ENCODE measurements around the gene BCAS1.

Gene BCAS1

DNA sequence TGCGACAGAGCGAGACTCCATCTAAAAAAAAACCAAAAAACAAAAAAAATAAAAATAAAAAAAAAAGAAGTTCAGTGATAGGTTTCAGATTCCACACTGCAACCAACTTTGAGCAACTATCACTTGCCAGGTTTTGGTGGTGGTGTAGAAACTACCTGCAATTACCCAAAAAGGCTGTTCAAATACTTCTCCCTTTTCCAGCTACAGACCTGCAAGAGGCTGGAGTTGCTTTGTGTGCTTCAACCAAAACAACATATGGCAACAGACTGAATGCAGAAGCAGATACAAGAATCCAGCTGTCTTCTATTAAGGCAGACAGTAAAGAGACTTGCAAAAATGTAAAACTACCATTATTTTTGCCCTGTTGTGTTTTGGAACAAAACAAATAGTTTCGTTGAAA, 9.3 kb upstream of the BCAS1 start:
- DNase-seq (ENCODE audit: low read depth): no peak
- no peak overlapping the region for H3K4me3 ChIP-seq (ENCODE audit: low read depth, low read length)
- TF ChIP-seq, protein P1, sequence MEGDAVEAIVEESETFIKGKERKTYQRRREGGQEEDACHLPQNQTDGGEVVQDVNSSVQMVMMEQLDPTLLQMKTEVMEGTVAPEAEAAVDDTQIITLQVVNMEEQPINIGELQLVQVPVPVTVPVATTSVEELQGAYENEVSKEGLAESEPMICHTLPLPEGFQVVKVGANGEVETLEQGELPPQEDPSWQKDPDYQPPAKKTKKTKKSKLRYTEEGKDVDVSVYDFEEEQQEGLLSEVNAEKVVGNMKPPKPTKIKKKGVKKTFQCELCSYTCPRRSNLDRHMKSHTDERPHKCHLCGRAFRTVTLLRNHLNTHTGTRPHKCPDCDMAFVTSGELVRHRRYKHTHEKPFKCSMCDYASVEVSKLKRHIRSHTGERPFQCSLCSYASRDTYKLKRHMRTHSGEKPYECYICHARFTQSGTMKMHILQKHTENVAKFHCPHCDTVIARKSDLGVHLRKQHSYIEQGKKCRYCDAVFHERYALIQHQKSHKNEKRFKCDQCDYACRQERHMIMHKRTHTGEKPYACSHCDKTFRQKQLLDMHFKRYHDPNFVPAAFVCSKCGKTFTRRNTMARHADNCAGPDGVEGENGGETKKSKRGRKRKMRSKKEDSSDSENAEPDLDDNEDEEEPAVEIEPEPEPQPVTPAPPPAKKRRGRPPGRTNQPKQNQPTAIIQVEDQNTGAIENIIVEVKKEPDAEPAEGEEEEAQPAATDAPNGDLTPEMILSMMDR (IDR thresholded peaks at IDR 0.05; ENCODE audit: low read depth, low read length, missing control alignments): no peak

DNA sequence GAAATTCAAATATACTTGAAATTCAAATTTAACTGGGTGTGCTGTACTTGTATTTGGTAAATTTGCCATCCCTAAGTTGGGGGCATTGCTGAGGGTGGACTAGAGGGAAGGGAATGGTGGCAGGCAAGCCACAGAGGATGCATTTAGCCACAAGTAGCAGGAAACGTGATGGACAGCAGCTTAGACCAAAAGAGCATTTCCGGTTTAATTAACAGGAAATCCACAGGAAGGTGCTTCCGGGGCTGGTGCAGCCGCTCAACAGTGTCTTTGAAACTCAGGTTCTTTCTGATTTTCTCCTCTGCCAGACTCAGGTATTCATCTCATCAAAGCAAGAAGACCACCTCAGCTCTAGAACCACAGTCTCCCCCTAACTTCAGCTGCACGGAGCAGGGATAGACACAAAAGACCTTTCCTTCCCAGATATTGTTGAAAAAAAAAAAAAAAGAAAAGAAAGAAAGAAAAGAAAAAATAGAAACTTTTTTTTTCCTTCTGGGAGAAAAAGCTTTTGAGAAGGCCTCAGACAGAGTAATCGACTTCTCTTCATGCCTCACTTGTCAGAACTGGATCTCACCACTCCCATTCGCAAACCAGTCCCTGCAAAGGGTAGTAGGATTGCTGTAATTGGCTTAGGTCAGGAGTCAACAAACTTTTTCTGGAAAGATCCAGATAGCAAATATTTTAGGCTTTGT, 8.0 kb upstream of the BCAS1 start:
- TF ChIP-seq, protein P1 (IDR thresholded peaks at IDR 0.05; ENCODE audit: low read depth, low read length, missing control alignments): no peak
- DNase-seq (ENCODE audit: low read depth): no peak
- no peak overlapping the region for H3K4me3 ChIP-seq (ENCODE audit: low read depth, low read length)

DNA sequence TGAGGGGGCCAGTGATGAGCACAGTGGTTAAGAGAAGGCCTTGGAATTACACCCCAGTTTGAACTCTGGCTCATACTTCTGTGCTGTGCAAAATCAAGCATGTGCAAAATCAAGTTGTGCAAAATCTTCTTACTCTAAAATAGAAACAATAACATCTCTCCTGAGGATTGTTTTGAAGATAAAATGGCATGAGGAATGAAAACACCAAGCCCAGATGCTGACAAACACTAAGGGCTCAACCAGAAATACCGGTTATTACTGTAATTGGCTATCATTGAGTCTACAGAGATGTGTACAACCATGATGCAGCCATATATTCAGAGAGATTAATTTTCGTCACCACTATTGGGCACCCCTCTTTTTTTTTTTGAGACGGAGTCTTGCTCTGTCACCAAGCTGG, 5.9 kb upstream of the BCAS1 start:
- DNase-seq (ENCODE audit: low read depth): no peak
- TF ChIP-seq, protein P1 (IDR thresholded peaks at IDR 0.05; ENCODE audit: low read depth, low read length, missing control alignments): no peak
- H3K4me3 ChIP-seq (ENCODE audit: low read depth, low read length): no peak overlapping the region

DNA sequence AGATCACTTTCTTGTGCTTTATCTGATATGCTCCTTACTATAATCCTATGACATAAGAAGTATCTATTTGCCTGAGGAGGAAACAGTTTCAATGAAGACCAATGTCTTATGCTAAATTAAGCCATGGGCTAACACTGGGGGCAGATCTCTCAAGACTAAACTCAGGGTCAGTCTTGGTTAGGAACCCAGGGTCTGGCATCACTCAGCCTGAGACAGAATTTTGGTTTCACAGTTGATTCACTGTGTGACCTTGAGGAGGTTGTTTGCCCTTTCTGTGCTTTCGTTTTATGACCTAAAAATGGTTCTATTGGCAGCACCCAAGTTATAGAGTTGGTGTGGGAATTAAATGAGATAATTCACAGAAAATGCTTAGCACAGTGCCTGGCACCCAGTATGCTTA, 4.9 kb upstream of the BCAS1 start:
- no peak for DNase-seq (ENCODE audit: low read depth)
- TF ChIP-seq, protein P1 (IDR thresholded peaks at IDR 0.05; ENCODE audit: low read depth, low read length, missing control alignments): no peak
- no peak overlapping the region for H3K4me3 ChIP-seq (ENCODE audit: low read depth, low read length)

DNA sequence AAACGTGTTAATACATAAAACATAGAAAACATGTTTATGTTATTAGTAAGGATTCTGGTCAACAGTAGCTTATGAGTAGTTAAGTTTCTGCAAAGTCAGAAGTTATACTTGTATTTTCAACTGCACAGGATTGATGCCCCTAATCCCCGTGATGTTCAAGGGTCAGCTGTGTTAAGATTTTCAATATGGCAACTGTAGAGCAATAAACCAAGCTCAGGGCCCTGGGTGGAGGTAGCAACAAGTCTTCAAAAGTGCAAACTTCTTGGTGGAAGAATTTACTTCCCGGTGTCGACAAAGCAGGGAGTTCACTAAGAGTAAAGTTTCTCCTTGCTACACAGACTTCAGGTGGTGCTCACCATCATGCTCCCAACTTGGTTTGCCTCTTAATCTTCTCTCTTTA, 4.1 kb upstream of the BCAS1 start:
- H3K4me3 ChIP-seq (ENCODE audit: low read depth, low read length): no peak overlapping the region
- no peak for DNase-seq (ENCODE audit: low read depth)
- TF ChIP-seq, protein P1 (IDR thresholded peaks at IDR 0.05; ENCODE audit: low read depth, low read length, missing control alignments): no peak

DNA sequence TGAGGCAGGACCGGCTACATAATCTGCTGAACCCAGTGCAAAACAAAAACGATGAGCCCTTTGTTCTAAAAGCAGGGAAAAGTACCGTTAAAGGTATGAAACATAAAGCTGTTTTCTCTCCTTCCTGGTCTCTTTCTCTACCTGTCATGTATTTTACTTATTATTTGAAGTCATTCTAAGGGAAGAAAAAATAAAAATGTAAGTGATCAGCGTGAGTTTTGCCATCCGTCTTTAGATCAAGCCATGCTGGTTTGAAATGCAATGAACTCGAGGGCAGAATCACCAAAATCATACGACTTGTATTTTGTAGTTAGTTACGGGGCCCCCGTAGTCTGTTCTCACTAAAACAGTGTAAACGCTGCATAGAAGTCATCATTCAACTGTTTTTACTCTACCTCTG, 2.9 kb upstream of the BCAS1 start:
- no peak for DNase-seq (ENCODE audit: low read depth)
- TF ChIP-seq, protein P1 (IDR thresholded peaks at IDR 0.05; ENCODE audit: low read depth, low read length, missing control alignments): no peak
- no peak overlapping the region for H3K4me3 ChIP-seq (ENCODE audit: low read depth, low read length)

DNA sequence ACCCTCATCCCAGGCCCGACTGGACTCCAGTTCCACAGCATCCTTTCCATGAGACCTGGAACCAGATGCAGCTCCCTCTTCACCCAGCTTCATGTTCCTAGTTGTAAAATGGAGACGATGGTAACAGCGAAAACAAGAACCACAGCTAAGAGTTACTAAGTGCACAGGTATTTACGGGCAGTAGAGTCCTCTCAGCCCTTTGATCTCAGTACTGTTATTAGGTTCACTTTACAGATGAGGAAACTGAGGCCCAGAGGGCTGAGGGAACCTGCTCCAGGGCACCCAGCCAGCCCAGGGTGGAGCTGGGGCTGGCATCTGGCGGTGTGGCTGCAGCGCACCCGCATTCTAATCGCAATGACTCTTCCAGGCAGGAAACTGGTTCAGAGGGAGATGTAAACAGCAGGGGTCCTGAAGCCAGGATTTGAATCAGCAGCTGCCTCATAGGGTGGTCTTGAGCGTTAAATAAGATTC, 858 bp downstream of the BCAS1 start:
- TF ChIP-seq, protein P1 (IDR thresholded peaks at IDR 0.05; ENCODE audit: low read depth, low read length, missing control alignments): no peak
- DNase-seq (ENCODE audit: low read depth): no peak
- no peak overlapping the region for H3K4me3 ChIP-seq (ENCODE audit: low read depth, low read length)
